IgD-negative memory B cell (primary cell): ENCODE results near the gene ITGB3. TPM values are rescaled to one million over a fixed set of nuclear protein-coding genes. Genes with fewer than 3 reads are reported as not detected.
A peak's percentile ranks its signal among the peaks of the same experiment; 100 is the strongest.

ENCODE experiments used
- H3K27ac Mint-ChIP-seq, 3 donors: one replicate each; pipeline ENCODE4 v1.8.0; 2020 to 2022; ENCODE audit warnings: mild to moderate bottlenecking in 3 of 3, mixed read lengths in 3 of 3, moderate library complexity in 1 of 3
- H3K27me3 Mint-ChIP-seq: one replicate; pipeline ENCODE4 v1.8.0; 2021; ENCODE audit warnings: mixed read lengths
- H3K36me3 Mint-ChIP-seq: one replicate; pipeline ENCODE4 v1.8.0; 2020; ENCODE audit warnings: mild to moderate bottlenecking, mixed read lengths
- H3K4me1 Mint-ChIP-seq, 3 donors: one replicate each; pipeline ENCODE4 v1.8.0; 2020 to 2022; ENCODE audit warnings: mixed read lengths in 3 of 3, mild to moderate bottlenecking in 1 of 3
- H3K4me3 Mint-ChIP-seq, 4 donors: one replicate each; pipeline ENCODE4 v1.8.0; 2020 to 2022; ENCODE audit warnings: mild to moderate bottlenecking in 4 of 4, mixed read lengths in 4 of 4, moderate library complexity in 3 of 4
- H3K9me3 Mint-ChIP-seq, 3 donors: one replicate each; pipeline ENCODE4 v1.8.0; 2020 to 2021; ENCODE audit warnings: mixed read lengths in 3 of 3, mild to moderate bottlenecking in 1 of 3
- polyA plus RNA-seq: library from polyadenylated mRNA; unstranded; fragments of 300-500 nt; fragmentation: Illumina TruSeq; gene quantifications from one replicate; pipeline ENCODE4 v1.2.3, GENCODE V29; 2021

ITGB3 gene
- polyA plus RNA-seq, 1 donor from 2014 or later = 3.4 TPM

- no peaks in the 10 kb centered on the region for H3K27me3 Mint-ChIP-seq
- no peak overlapping the region for H3K4me3 Mint-ChIP-seq
- peaks cover 6 to 13% (median 11%) of the 10 kb centered on the region in 3 donors for H3K4me1 Mint-ChIP-seq
- peaks cover 2% of the 10 kb centered on the region for H3K36me3 Mint-ChIP-seq
- H3K27ac Mint-ChIP-seq = no peak overlapping the region
- H3K9me3 Mint-ChIP-seq = peaks cover 0 to 6% (median 0%) of the 10 kb centered on the region in 3 donors
These were observed 17.5 kb downstream of the ITGB3 start for GRCh38 chr17:47270946-47271705.

GRCh38 chr17:47272491-47272890 is 18.9 kb downstream of the ITGB3 start:
- H3K4me1 Mint-ChIP-seq = peaks cover 6 to 18% (median 17%) of the 10 kb centered on the region in 3 donors
- peak overlapping the region in 1 of 4 donors; percentile 17 for H3K4me3 Mint-ChIP-seq
- no peaks in the 10 kb centered on the region for H3K27me3 Mint-ChIP-seq
- H3K9me3 Mint-ChIP-seq = peaks cover 0 to 6% (median 4%) of the 10 kb centered on the region in 3 donors
- H3K27ac Mint-ChIP-seq = no peak overlapping the region
- peaks cover 2% of the 10 kb centered on the region for H3K36me3 Mint-ChIP-seq

- Mint-ChIP-seq H3K27ac (no peak overlapping the region), H3K4me3 (no peak overlapping the region), H3K27me3 (no peaks in the 10 kb centered on the region), H3K36me3 (peaks cover 2% of the 10 kb centered on the region), H3K9me3 (peaks cover 0 to 6% (median 4%) of the 10 kb centered on the region in 3 donors), H3K4me1 (peaks cover 11 to 22% (median 21%) of the 10 kb centered on the region in 3 donors)
These were observed 19.6 kb downstream of the ITGB3 start for GRCh38 chr17:47273245-47273644.

- Mint-ChIP-seq H3K4me1 (peaks cover 23 to 33% (median 31%) of the 10 kb centered on the region in 3 donors), H3K4me3 (no peak overlapping the region), H3K9me3 (peaks cover 0 to 4% (median 3%) of the 10 kb centered on the region in 3 donors), H3K36me3 (peaks cover 2% of the 10 kb centered on the region), H3K27ac (peak overlapping the region in 1 of 3 donors; percentile 45), H3K27me3 (no peaks in the 10 kb centered on the region)
These were observed 20.9 kb downstream of the ITGB3 start for GRCh38 chr17:47274319-47275069.

- peaks cover 2% of the 10 kb centered on the region for H3K36me3 Mint-ChIP-seq
- no peaks in the 10 kb centered on the region for H3K27me3 Mint-ChIP-seq
- H3K9me3 Mint-ChIP-seq = peaks cover 0 to 4% (median 0%) of the 10 kb centered on the region in 3 donors
- peak overlapping the region in 1 of 4 donors; percentile 70 for H3K4me3 Mint-ChIP-seq
- H3K4me1 Mint-ChIP-seq = peaks cover 28 to 39% (median 38%) of the 10 kb centered on the region in 3 donors
- H3K27ac Mint-ChIP-seq = peak overlapping the region in 2 of 3 donors; percentile 25 to 45
These were observed 21.8 kb downstream of the ITGB3 start for GRCh38 chr17:47275245-47275984.

GRCh38 chr17:47276444-47276843 is 22.8 kb downstream of the ITGB3 start:
- H3K27ac Mint-ChIP-seq = no peak overlapping the region
- no peaks in the 10 kb centered on the region for H3K27me3 Mint-ChIP-seq
- peaks cover 29 to 43% (median 41%) of the 10 kb centered on the region in 3 donors for H3K4me1 Mint-ChIP-seq
- no peaks in the 10 kb centered on the region for H3K36me3 Mint-ChIP-seq
- H3K9me3 Mint-ChIP-seq = peaks cover 0 to 4% (median 0%) of the 10 kb centered on the region in 3 donors
- peak overlapping the region in 1 of 4 donors; percentile 59 for H3K4me3 Mint-ChIP-seq

- H3K27ac Mint-ChIP-seq = peak overlapping the region in 1 of 3 donors; percentile 67
- no peaks in the 10 kb centered on the region for H3K27me3 Mint-ChIP-seq
- H3K4me3 Mint-ChIP-seq = peak overlapping the region in 1 of 4 donors; percentile 59
- H3K4me1 Mint-ChIP-seq = peaks cover 31 to 44% (median 43%) of the 10 kb centered on the region in 3 donors
- H3K36me3 Mint-ChIP-seq = no peaks in the 10 kb centered on the region
- H3K9me3 Mint-ChIP-seq = peaks cover 0 to 4% (median 0%) of the 10 kb centered on the region in 3 donors
These were observed 23.2 kb downstream of the ITGB3 start for GRCh38 chr17:47276868-47277267.

- Mint-ChIP-seq H3K27ac (peak overlapping the region in 1 of 3 donors; percentile 69), H3K4me3 (peak overlapping the region in 2 of 4 donors; percentile 22 to 88), H3K36me3 (peaks cover 1% of the 10 kb centered on the region), H3K27me3 (no peaks in the 10 kb centered on the region), H3K9me3 (peaks cover 0 to 4% (median 0%) of the 10 kb centered on the region in 3 donors), H3K4me1 (peaks cover 34 to 47% (median 38%) of the 10 kb centered on the region in 3 donors)
These were observed 24.3 kb downstream of the ITGB3 start for GRCh38 chr17:47277921-47278320.

- H3K9me3 Mint-ChIP-seq = peaks cover 0 to 4% (median 0%) of the 10 kb centered on the region in 3 donors
- H3K27ac Mint-ChIP-seq = peak overlapping the region; percentile 65 to 83 (median 75)
- H3K4me3 Mint-ChIP-seq = peak overlapping the region in 3 of 4 donors; percentile 51 to 92 (median 75)
- H3K36me3 Mint-ChIP-seq = peaks cover 2% of the 10 kb centered on the region
- H3K27me3 Mint-ChIP-seq = no peaks in the 10 kb centered on the region
- peaks cover 34 to 46% (median 41%) of the 10 kb centered on the region in 3 donors for H3K4me1 Mint-ChIP-seq
These were observed 24.9 kb downstream of the ITGB3 start for GRCh38 chr17:47278561-47278960.

GRCh38 chr17:47279062-47279801 is 25.6 kb downstream of the ITGB3 start:
- H3K36me3 Mint-ChIP-seq = peaks cover 2% of the 10 kb centered on the region
- H3K27ac Mint-ChIP-seq = peak overlapping the region; percentile 65 to 83 (median 75)
- H3K27me3 Mint-ChIP-seq = no peaks in the 10 kb centered on the region
- H3K4me1 Mint-ChIP-seq = peaks cover 34 to 47% (median 44%) of the 10 kb centered on the region in 3 donors
- peaks cover 0 to 4% (median 0%) of the 10 kb centered on the region in 3 donors for H3K9me3 Mint-ChIP-seq
- peak overlapping the region; percentile 51 to 92 (median 70) for H3K4me3 Mint-ChIP-seq

- H3K4me1 Mint-ChIP-seq = peaks cover 31 to 53% (median 42%) of the 10 kb centered on the region in 3 donors
- peak overlapping the region in 2 of 3 donors; percentile 35 to 74 for H3K27ac Mint-ChIP-seq
- H3K9me3 Mint-ChIP-seq = peaks cover 0 to 4% (median 0%) of the 10 kb centered on the region in 3 donors
- H3K4me3 Mint-ChIP-seq = peak overlapping the region in 2 of 4 donors; percentile 6 to 92
- H3K36me3 Mint-ChIP-seq = peaks cover 2% of the 10 kb centered on the region
- H3K27me3 Mint-ChIP-seq = no peaks in the 10 kb centered on the region
These were observed 26.6 kb downstream of the ITGB3 start for GRCh38 chr17:47280072-47280811.

GRCh38 chr17:47281216-47281615 is 27.6 kb downstream of the ITGB3 start:
- Mint-ChIP-seq H3K9me3 (peaks cover 0 to 3% (median 0%) of the 10 kb centered on the region in 3 donors), H3K27ac (peak overlapping the region in 2 of 3 donors; percentile 19 to 74), H3K4me3 (no peak overlapping the region), H3K27me3 (peaks cover 1% of the 10 kb centered on the region), H3K36me3 (peaks cover 2% of the 10 kb centered on the region), H3K4me1 (peaks cover 33 to 55% (median 43%) of the 10 kb centered on the region in 3 donors)

GRCh38 chr17:47285003-47285402 is 31.4 kb downstream of the ITGB3 start:
- peaks cover 1% of the 10 kb centered on the region for H3K27me3 Mint-ChIP-seq
- H3K36me3 Mint-ChIP-seq = peaks cover 2% of the 10 kb centered on the region
- H3K4me1 Mint-ChIP-seq = peaks cover 22 to 45% (median 28%) of the 10 kb centered on the region in 3 donors
- H3K9me3 Mint-ChIP-seq = no peaks in the 10 kb centered on the region
- H3K4me3 Mint-ChIP-seq = peak overlapping the region in 1 of 4 donors; percentile 6
- peak overlapping the region in 1 of 3 donors; percentile 21 for H3K27ac Mint-ChIP-seq
